Neural progenitor cell (in vitro differentiated cells): ENCODE data around the gene P3H1. TPM values are rescaled to one million over a fixed set of nuclear protein-coding genes. Genes with fewer than 3 reads are reported as not detected.

Source experiments
- DNase-seq: peaks from one replicate; pipeline ENCODE4 v3.0.0-alpha.2; 2016; ENCODE audit warnings: low spot score
- H2AFZ ChIP-seq: fragments of 200-600 bp; sonication (generic); replicated peaks from 2 replicates; pipeline ENCODE4 v1.6.1; 2016; ENCODE audit warnings: antibody characterized with exemption
- H3F3A ChIP-seq: fragments of 200-600 bp; sonication (generic); 2 replicates; pipeline ENCODE4 v1.6.1; 2016; ENCODE audit warnings: antibody characterized with exemption, low read depth
- H3K27ac ChIP-seq: fragments of 200-600 bp; sonication (generic); 2 replicates; pipeline ENCODE4 v1.5.1; 2016; ENCODE audit warnings: mild to moderate bottlenecking
- H3K27me3 ChIP-seq: fragments of 200-600 bp; sonication (generic); 2 replicates; pipeline ENCODE4 v1.6.1; 2016; ENCODE audit warnings: mild to moderate bottlenecking, moderate library complexity
- H3K36me3 ChIP-seq: fragments of 200-600 bp; sonication (generic); 2 replicates; pipeline ENCODE4 v1.5.1; 2016
- H3K4me1 ChIP-seq: fragments of 200-600 bp; sonication (generic); 2 replicates; pipeline ENCODE4 v1.6.1; 2016; ENCODE audit warnings: mixed run types
- H3K4me2 ChIP-seq: fragments of 200-600 bp; sonication (generic); 2 replicates; pipeline ENCODE4 v1.6.1; 2016
- H3K4me3 ChIP-seq: fragments of 200-600 bp; sonication (generic); 2 replicates; pipeline ENCODE4 v1.5.1; 2016
- H3K79me2 ChIP-seq: fragments of 200-600 bp; sonication (generic); 2 replicates; pipeline ENCODE4 v1.6.1; 2016; ENCODE audit warnings: low read depth
- H3K9ac ChIP-seq: fragments of 200-600 bp; sonication (generic); 2 replicates; pipeline ENCODE4 v1.6.1; 2016
- H3K9me3 ChIP-seq: fragments of 200-600 bp; sonication (generic); 2 replicates; pipeline ENCODE4 v1.5.1; 2016; ENCODE audit warnings: low read depth
- H4K20me1 ChIP-seq: fragments of 200-600 bp; sonication (generic); 2 replicates; pipeline ENCODE4 v1.6.1; 2016; ENCODE audit warnings: low read depth
- H3K27ac Mint-ChIP-seq: 3 replicates; pipeline ENCODE4 v1.8.0; 2021; ENCODE audit warnings: mixed read lengths
- H3K27me3 Mint-ChIP-seq: 2 replicates; pipeline ENCODE4 v1.8.0; 2022; ENCODE audit warnings: low read depth, mild to moderate bottlenecking, inconsistent platforms, moderate library complexity, mixed read lengths; ENCODE audit not compliant: insufficient read depth
- H3K36me3 Mint-ChIP-seq: 3 replicates; pipeline ENCODE4 v1.8.0; 2021; ENCODE audit warnings: mixed read lengths
- H3K4me1 Mint-ChIP-seq: 3 replicates; pipeline ENCODE4 v1.8.0; 2021; ENCODE audit warnings: mixed read lengths
- H3K4me3 Mint-ChIP-seq: 3 replicates; pipeline ENCODE4 v1.8.0; 2021; ENCODE audit warnings: mild to moderate bottlenecking, moderate library complexity, mixed read lengths
- H3K9me3 Mint-ChIP-seq: 3 replicates; pipeline ENCODE4 v1.8.0; 2020; ENCODE audit warnings: mixed read lengths
- CTCF ChIP-seq: fragments of 200-600 bp; sonication (generic); IDR thresholded peaks from 2 replicates; pipeline ENCODE4 v1.5.1; 2017; ENCODE audit warnings: antibody characterized with exemption, mild to moderate bottlenecking
- EZH2 ChIP-seq: fragments of 200-600 bp; sonication (generic); IDR thresholded peaks from 2 replicates; pipeline ENCODE4 v1.6.1; 2017; ENCODE audit warnings: antibody characterized with exemption, mild to moderate bottlenecking, moderate library complexity
- EZH2phosphoT487 ChIP-seq: fragments of 200-600 bp; sonication (generic); IDR thresholded peaks from 2 replicates; pipeline ENCODE4 v1.6.1; 2017; ENCODE audit warnings: antibody characterized with exemption
- total RNA-seq: library from RNA; depleted of rRNA; stranded (reverse); fragments of >200 nt; gene quantifications from 2 replicates; pipeline ENCODE4 v1.2.3, GENCODE V29; 2015; ENCODE audit warnings: low replicate concordance

The P3H1 gene
- total RNA-seq, 1 donor from 2014 or later: 54.9 TPM

DNA sequence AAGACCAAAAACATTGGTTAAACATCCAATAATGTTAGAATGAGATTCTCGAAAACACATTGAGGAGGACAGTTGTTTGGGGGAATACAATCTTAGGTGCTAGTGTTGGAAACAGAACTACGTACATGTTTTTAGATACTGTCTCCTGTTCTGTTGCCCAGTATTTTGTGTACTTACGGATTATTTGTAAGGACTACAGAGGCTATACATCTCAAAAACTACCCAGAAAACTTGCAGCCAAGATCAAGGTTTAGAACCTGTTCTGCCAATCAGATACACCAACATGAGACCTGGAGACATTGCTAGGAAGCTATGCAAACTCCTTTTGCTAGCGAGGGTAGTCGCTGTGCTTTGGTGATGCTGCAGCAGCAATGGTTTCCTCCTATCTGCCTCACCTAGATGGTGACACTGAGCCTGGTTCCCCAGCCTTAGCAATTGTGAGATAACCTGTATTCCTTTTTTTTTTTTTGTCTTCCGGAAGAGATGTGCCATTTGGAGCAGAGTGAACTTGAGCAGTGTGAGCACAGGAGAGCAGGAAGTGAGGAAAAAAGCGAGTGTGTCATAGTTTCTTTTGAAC lies 62.9 kb downstream of the P3H1 start:
- no peaks in the 10 kb centered on the region for H3K9me3 ChIP-seq
- peaks cover 85% of the 10 kb centered on the region for H3K79me2 ChIP-seq
- Mint-ChIP-seq H3K27ac (no peak overlapping the region), H3K9me3 (peaks cover 3% of the 10 kb centered on the region), H3K4me1 (no peaks in the 10 kb centered on the region), H3K36me3 (peaks cover 80% of the 10 kb centered on the region), H3K27me3 (no peaks in the 10 kb centered on the region), H3K4me3 (no peak overlapping the region)
- H3K4me3 ChIP-seq: no peak overlapping the region
- peaks cover 39% of the 10 kb centered on the region for H3K36me3 ChIP-seq
- H3F3A ChIP-seq: peaks cover 58% of the 10 kb centered on the region
- no peaks in the 10 kb centered on the region for H3K4me1 ChIP-seq
- no peak overlapping the region for H2AFZ ChIP-seq
- H3K27me3 ChIP-seq: no peaks in the 10 kb centered on the region
- H3K9ac ChIP-seq: no peak overlapping the region
- H3K27ac ChIP-seq: no peak overlapping the region
- no peak for TF ChIP-seq EZH2phosphoT487
- no peak for TF ChIP-seq EZH2
- TF ChIP-seq CTCF: no peak
- peaks cover 31% of the 10 kb centered on the region for H4K20me1 ChIP-seq
- no peak overlapping the region for H3K4me2 ChIP-seq
- no peak for DNase-seq

DNA sequence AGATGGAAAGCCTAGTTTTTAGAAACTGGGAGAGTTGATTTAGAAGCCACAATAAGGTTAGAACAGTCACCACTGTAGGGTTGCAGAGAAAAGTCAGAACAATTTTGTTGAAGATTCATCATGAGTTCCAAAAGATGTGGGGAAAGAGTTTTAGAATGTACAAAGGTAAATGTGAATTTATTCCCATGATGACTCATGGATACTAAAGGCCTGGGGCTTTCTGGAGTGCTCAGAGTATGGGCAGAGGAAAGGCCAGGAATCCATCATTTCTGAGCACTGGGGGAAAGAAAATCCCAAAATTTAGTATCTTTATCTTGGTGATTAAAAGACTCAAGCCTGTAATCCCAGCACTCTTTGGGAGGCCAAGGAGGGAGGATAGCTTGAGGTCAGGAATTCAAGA lies 66.8 kb downstream of the P3H1 start:
- Histone ChIP-seq H3K4me3 (no peak overlapping the region), H3K27ac (no peak overlapping the region), H3K36me3 (peaks cover 58% of the 10 kb centered on the region), H3K27me3 (no peaks in the 10 kb centered on the region), H3K79me2 (peaks cover 89% of the 10 kb centered on the region), H2AFZ (no peak overlapping the region), H3K9me3 (no peaks in the 10 kb centered on the region), H3K9ac (no peak overlapping the region), H4K20me1 (peaks cover 69% of the 10 kb centered on the region), H3F3A (peaks cover 54% of the 10 kb centered on the region), H3K4me1 (no peaks in the 10 kb centered on the region), H3K4me2 (no peak overlapping the region)
- H3K4me3 Mint-ChIP-seq: no peak overlapping the region
- no peak for DNase-seq
- H3K27ac Mint-ChIP-seq: no peak overlapping the region
- H3K27me3 Mint-ChIP-seq: no peaks in the 10 kb centered on the region
- no peaks in the 10 kb centered on the region for H3K9me3 Mint-ChIP-seq
- peaks cover 83% of the 10 kb centered on the region for H3K36me3 Mint-ChIP-seq
- H3K4me1 Mint-ChIP-seq: no peaks in the 10 kb centered on the region
- TF ChIP-seq EZH2: no peak
- no peak for TF ChIP-seq EZH2phosphoT487
- TF ChIP-seq CTCF: no peak

DNA sequence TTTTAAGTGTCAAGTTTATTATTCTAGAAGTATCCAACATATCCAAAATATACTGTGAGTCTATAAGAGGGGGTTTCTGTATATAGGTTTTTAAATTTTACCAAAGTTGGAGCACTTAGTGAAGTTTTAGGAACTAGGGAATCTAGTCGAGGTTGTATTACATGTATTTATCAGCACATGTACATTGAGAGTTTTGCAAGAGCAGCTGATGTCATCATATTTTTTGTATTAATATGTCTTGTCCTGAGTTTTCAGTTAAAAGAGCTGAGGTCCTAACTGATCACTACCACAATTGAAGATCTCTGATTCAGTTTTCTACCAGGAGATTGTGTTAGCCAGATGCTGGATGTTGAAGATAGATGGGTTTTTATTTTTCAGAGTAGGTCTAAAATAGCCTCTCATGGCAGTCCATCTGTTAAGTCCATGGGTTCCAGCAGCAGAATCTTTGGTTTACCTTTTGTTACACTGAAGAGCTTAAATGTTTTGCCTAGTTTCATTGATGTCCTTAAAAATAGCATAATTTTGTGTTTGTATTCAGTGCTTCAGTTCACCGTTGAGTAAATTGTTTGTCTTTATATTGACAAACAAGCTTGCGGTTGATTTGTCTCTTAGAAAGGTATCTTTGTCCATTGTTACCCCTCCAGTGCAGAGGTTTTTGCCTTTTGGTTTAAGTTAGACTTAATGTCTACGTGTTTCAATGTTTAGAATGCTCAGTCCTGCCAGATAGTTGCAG lies 68.6 kb downstream of the P3H1 start:
- H3K4me2 ChIP-seq: no peak overlapping the region
- no peak overlapping the region for H3K9ac ChIP-seq
- H3K27me3 ChIP-seq: no peaks in the 10 kb centered on the region
- peaks cover 76% of the 10 kb centered on the region for H4K20me1 ChIP-seq
- H3K36me3 ChIP-seq: peaks cover 60% of the 10 kb centered on the region
- H3K9me3 Mint-ChIP-seq: no peaks in the 10 kb centered on the region
- H3K9me3 ChIP-seq: no peaks in the 10 kb centered on the region
- no peak overlapping the region for H3K4me3 Mint-ChIP-seq
- DNase-seq: no peak
- no peaks in the 10 kb centered on the region for H3K4me1 ChIP-seq
- H3F3A ChIP-seq: peaks cover 52% of the 10 kb centered on the region
- H3K4me3 ChIP-seq: no peak overlapping the region
- TF ChIP-seq CTCF (no peak), EZH2phosphoT487 (no peak), EZH2 (no peak)
- H3K79me2 ChIP-seq: peaks cover 97% of the 10 kb centered on the region
- H3K27ac Mint-ChIP-seq: no peak overlapping the region
- H2AFZ ChIP-seq: no peak overlapping the region
- peaks cover 76% of the 10 kb centered on the region for H3K36me3 Mint-ChIP-seq
- no peak overlapping the region for H3K27ac ChIP-seq
- no peaks in the 10 kb centered on the region for H3K27me3 Mint-ChIP-seq
- H3K4me1 Mint-ChIP-seq: no peaks in the 10 kb centered on the region

Other genes starting within 250 kb of the P3H1 start
- gene PPIH, start 108.6 kb downstream of the P3H1 start, total RNA-seq: 77.9 and 126 TPM in 2 replicates
- gene YBX1, start 84.6 kb downstream of the P3H1 start, total RNA-seq: 1,302 and 1,610 TPM in 2 replicates
- 0.19 and 2.3 TPM in 2 replicates for gene CLDN19, start 26.8 kb downstream of the P3H1 start, total RNA-seq
- 5.3 and 19.0 TPM in 2 replicates for gene C1orf50, start 221 bp upstream of the P3H1 start, total RNA-seq
- gene TMEM269, start 18.0 kb upstream of the P3H1 start, total RNA-seq: 0.31 and 0.47 TPM in 2 replicates
- 2.2 and 5.5 TPM in 2 replicates for gene ERMAP, start 50.1 kb upstream of the P3H1 start, total RNA-seq
- 55.5 and 103 TPM in 2 replicates for gene SVBP, start 50.4 kb upstream of the P3H1 start, total RNA-seq
- 17.6 and 20.8 TPM in 2 replicates for gene ZNF691, start 79.6 kb upstream of the P3H1 start, total RNA-seq
- gene SLC2A1, start 191.8 kb upstream of the P3H1 start, total RNA-seq: 303 and 720 TPM in 2 replicates